ENCODE measurements around the gene HDAC5. TPM values are rescaled to one million over a fixed set of nuclear protein-coding genes. Genes with fewer than 3 reads are reported as not detected.

Gene HDAC5
- total RNA-seq, 1 experiment from 2014 or later, result 25.9 TPM

GRCh38 chr17:44087319-44087718 lies 36.1 kb downstream of the HDAC5 start:
- Histone ChIP-seq H3K4me1 (peaks cover 25% of the 10 kb centered on the region), H3K4me3 (ENCODE audit: low read depth, low read length) (no peak overlapping the region), H3K27me3 (replicated peaks; ENCODE audit: control insufficient read depth, insufficient read depth, low read length) (no peaks in the 10 kb centered on the region), H3K9me3 (no peaks in the 10 kb centered on the region), H3K36me3 (ENCODE audit: control insufficient read depth, insufficient read depth, low read length) (peaks cover 2% of the 10 kb centered on the region)
- no peak for DNase-seq
- BruUV-seq (replicated peaks), result no TSS peak
- intact Hi-C loops (cut with micrococcal nuclease; ENCODE audit: unreplicated experiment), result no loop called here
- Mint-ChIP-seq H3K9me3 (ENCODE audit: unreplicated experiment) (no peaks in the 10 kb centered on the region), H3K4me1 (ENCODE audit: low read depth, unreplicated experiment) (peaks cover 14% of the 10 kb centered on the region), H3K27me3 (ENCODE audit: insufficient read depth, unreplicated experiment) (no peaks in the 10 kb centered on the region), H3K36me3 (ENCODE audit: insufficient read depth, unreplicated experiment) (peaks cover 36% of the 10 kb centered on the region), H3K4me3 (ENCODE audit: unreplicated experiment) (peak overlapping the region; percentile 38), H3K27ac (ENCODE audit: unreplicated experiment) (peak overlapping the region; percentile 59)
- ChIA-PET POLR2A (interaction anchor here (1.1 kb wide), 1 partner anchor 22 kb away, joined by 3 read pairs; no protein-coding TSS in a partner anchor), CTCF (interaction anchor here (0.6 to 1.6 kb wide), 6 partner anchors 16 to 44 kb away, joined by 3 to 7 read pairs (median 4); partner anchors contain the start of gene HDAC5)
- TF ChIP-seq, protein P1, sequence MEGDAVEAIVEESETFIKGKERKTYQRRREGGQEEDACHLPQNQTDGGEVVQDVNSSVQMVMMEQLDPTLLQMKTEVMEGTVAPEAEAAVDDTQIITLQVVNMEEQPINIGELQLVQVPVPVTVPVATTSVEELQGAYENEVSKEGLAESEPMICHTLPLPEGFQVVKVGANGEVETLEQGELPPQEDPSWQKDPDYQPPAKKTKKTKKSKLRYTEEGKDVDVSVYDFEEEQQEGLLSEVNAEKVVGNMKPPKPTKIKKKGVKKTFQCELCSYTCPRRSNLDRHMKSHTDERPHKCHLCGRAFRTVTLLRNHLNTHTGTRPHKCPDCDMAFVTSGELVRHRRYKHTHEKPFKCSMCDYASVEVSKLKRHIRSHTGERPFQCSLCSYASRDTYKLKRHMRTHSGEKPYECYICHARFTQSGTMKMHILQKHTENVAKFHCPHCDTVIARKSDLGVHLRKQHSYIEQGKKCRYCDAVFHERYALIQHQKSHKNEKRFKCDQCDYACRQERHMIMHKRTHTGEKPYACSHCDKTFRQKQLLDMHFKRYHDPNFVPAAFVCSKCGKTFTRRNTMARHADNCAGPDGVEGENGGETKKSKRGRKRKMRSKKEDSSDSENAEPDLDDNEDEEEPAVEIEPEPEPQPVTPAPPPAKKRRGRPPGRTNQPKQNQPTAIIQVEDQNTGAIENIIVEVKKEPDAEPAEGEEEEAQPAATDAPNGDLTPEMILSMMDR (IDR thresholded peaks at IDR 0.05; ENCODE audit: insufficient read depth in 1 of 2, low read depth in 1 of 2, low read length in 1 of 2, severe bottlenecking in 1 of 2, unreplicated experiment in 1 of 2), result no peak

DNA sequence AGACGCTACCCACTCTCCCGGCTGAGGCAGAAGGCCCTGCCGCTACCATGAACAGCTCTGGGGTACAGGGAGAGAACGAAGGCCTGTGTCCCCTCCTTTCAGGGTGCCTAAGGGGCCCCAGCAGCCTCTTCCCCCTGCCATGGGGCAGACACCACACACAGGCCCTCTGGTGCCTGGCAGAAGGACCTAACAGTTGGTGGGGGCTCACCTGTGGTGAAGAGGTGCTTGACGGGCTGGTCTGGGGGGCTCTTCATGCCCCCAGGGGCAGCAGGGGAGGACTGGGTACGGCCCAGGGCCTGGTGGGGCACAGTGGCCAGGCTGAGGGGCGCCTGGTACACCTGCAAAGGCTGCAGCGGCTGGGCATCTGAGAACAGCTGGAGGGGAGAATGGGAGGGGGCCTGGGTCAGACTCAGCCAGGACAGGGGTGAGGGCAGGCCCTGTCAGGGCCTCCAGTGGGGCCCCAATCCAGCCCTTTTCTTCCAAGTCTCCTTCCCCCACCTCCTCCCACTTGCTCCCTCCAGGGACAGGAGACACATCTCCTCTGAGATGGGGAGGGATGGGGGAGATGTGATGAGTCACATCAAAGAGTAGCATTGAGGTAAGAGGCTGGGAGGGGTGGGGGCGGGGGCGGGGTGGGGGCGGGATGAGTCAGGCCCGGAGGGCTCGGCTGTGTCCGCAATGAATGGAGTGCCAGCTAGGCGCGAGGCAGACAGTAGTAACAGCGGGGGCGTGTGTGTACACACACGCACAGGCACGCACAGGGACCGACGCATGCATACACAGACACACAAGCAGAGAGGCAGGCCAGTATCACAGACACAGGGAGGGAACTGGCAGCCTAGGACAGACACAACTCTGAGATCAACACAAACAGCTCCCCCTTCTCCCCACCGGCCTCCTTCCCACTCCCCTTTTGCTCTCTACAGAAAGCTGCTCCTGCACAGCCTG lies 36.8 kb downstream of the HDAC5 start:
- ChIA-PET CTCF (interaction anchor here (0.6 to 1.6 kb wide), 7 partner anchors 16 to 43 kb away, joined by 3 to 7 read pairs (median 3); partner anchors contain the start of gene HDAC5), POLR2A (interaction anchor here (1.1 kb wide), 1 partner anchor 21 kb away, joined by 3 read pairs; no protein-coding TSS in a partner anchor)
- Histone ChIP-seq H3K4me1 (peaks cover 25% of the 10 kb centered on the region), H3K27me3 (replicated peaks; ENCODE audit: control insufficient read depth, insufficient read depth, low read length) (no peaks in the 10 kb centered on the region), H3K9me3 (no peaks in the 10 kb centered on the region), H3K4me3 (ENCODE audit: low read depth, low read length) (no peak overlapping the region), H3K36me3 (ENCODE audit: control insufficient read depth, insufficient read depth, low read length) (no peaks in the 10 kb centered on the region; the same call in 1 of the 2 replicates)
- H3K9me3 Mint-ChIP-seq (ENCODE audit: unreplicated experiment), result no peaks in the 10 kb centered on the region
- peak overlapping the region; percentile 59 for H3K27ac Mint-ChIP-seq (ENCODE audit: unreplicated experiment)
- TF ChIP-seq, protein P1 (IDR thresholded peaks at IDR 0.05; ENCODE audit: insufficient read depth in 1 of 2, low read depth in 1 of 2, low read length in 1 of 2, severe bottlenecking in 1 of 2, unreplicated experiment in 1 of 2), result no peak
- peak overlapping the region; percentile 38 for H3K4me3 Mint-ChIP-seq (ENCODE audit: unreplicated experiment)
- BruUV-seq (replicated peaks), result no TSS peak
- peaks cover 14% of the 10 kb centered on the region for H3K4me1 Mint-ChIP-seq (ENCODE audit: low read depth, unreplicated experiment)
- H3K36me3 Mint-ChIP-seq (ENCODE audit: insufficient read depth, unreplicated experiment), result peaks cover 36% of the 10 kb centered on the region
- intact Hi-C loops (cut with micrococcal nuclease; ENCODE audit: unreplicated experiment), result no loop called here
- no peaks in the 10 kb centered on the region for H3K27me3 Mint-ChIP-seq (ENCODE audit: insufficient read depth, unreplicated experiment)
- peak; percentile 44 to 65 for DNase-seq

DNA sequence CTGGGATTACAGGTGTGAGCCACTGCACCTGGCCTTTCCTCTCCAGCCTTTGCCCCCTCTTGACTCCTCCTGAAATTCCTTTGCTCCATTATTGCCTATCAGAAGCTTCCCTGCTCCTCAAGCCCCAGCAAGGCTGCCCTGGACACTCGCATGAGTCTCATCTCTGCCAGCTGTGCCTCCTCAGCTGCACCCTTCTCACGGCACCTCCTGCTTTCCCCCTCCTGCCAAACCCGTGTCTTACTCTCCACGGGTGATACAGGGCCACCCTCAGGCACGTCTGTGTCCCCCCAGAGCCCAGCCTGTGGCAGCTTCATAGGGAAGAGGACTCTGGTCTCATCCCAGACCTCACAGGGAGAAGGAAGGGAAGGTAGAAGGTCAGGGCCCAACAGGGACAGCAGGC lies 37.5 kb downstream of the HDAC5 start:
- ChIA-PET POLR2A (no interaction called here), CTCF (interaction anchor here (1.3 to 1.5 kb wide), 2 partner anchors 17 to 30 kb away, joined by 3 to 7 read pairs; no protein-coding TSS in a partner anchor)
- BruUV-seq (replicated peaks), result no TSS peak
- H3K36me3 ChIP-seq (ENCODE audit: control insufficient read depth, insufficient read depth, low read length), result no peaks in the 10 kb centered on the region; the same call in 1 of the 2 replicates
- H3K9me3 ChIP-seq, result no peaks in the 10 kb centered on the region
- H3K4me1 ChIP-seq, result peaks cover 25% of the 10 kb centered on the region
- Mint-ChIP-seq H3K4me1 (ENCODE audit: low read depth, unreplicated experiment) (peaks cover 14% of the 10 kb centered on the region), H3K36me3 (ENCODE audit: insufficient read depth, unreplicated experiment) (peaks cover 36% of the 10 kb centered on the region), H3K4me3 (ENCODE audit: unreplicated experiment) (no peak overlapping the region), H3K27me3 (ENCODE audit: insufficient read depth, unreplicated experiment) (no peaks in the 10 kb centered on the region), H3K9me3 (ENCODE audit: unreplicated experiment) (no peaks in the 10 kb centered on the region), H3K27ac (ENCODE audit: unreplicated experiment) (peak overlapping the region; percentile 59)
- intact Hi-C loops (cut with micrococcal nuclease; ENCODE audit: unreplicated experiment), result no loop called here
- DNase-seq, result no peak
- TF ChIP-seq, protein P1 (IDR thresholded peaks at IDR 0.05; ENCODE audit: insufficient read depth in 1 of 2, low read depth in 1 of 2, low read length in 1 of 2, severe bottlenecking in 1 of 2, unreplicated experiment in 1 of 2), result no peak
- no peak overlapping the region for H3K4me3 ChIP-seq (ENCODE audit: low read depth, low read length)
- no peaks in the 10 kb centered on the region for H3K27me3 ChIP-seq (replicated peaks; ENCODE audit: control insufficient read depth, insufficient read depth, low read length)

Data from Caco-2 (cell line).